HepG2 (cell line): Measurements from ENCODE around the gene CLEC4M. TPM values are rescaled to one million over a fixed set of nuclear protein-coding genes. Genes with fewer than 3 reads are reported as not detected.

Experiments
- ATAC-seq: fragments of 200-7000 bp; cut with Tn5 transposase; 3 replicates; pipeline ENCODE4 v1.9.1; 2020; ENCODE audit warnings: mild to moderate bottlenecking, moderate library complexity
- BruUV-seq: library from RNA; stranded (reverse); fragments of 400-500 nt; replicated peaks from 2 replicates; lab custom pipeline; 2021; lab: Mats Ljungman, UMichigan
- CTCF ChIA-PET: fragments of 300-600 bp; formaldehyde crosslinking; extraction: SDS; loops from one replicate; lab custom pipeline; 2021; ENCODE audit warnings: low total read pairs, inconsistent platforms, low intra/inter-chr PET ratio; lab: Yijun Ruan, JAX
- POLR2A ChIA-PET: fragments of 350-600 bp; sonication (Branson Sonifier 250); formaldehyde crosslinking; loops from one replicate; lab custom pipeline; 2020; ENCODE audit warnings: antibody characterized with exemption, inconsistent platforms; lab: Yijun Ruan, JAX
- DNase-seq: peaks from one replicate; pipeline ENCODE4 v3.0.0-alpha.2; 2015; ENCODE audit warnings: low spot score
- FAIRE-seq: peaks from 3 replicates; lab custom pipeline; 2011; peaks lifted over from hg19 to GRCh38; lab: Jason Lieb, UNC
- H2AFZ ChIP-seq: one replicate; pipeline ENCODE4 v1.6.1; 2011; ENCODE audit warnings: low read length, inconsistent platforms
- H3K27ac ChIP-seq: fragments of 300-600 bp; 3 replicates; pipeline ENCODE4 v1.8.0; 2011; ENCODE audit warnings: mixed run types, mild to moderate bottlenecking, mixed read lengths, low read length, inconsistent platforms; ENCODE audit not compliant: insufficient read depth; ENCODE audit errors: extremely low read length
- H3K27me3 ChIP-seq, 2 experiments: fragments of 200-600 bp in 1 of 2; 2 replicates in 1 of 2; 3 replicates in 1 of 2; pipeline versions ENCODE4 v1.6.0 to v1.8.0; 2011; ENCODE audit warnings: low read length in 2 of 2, mild to moderate bottlenecking in 2 of 2, moderate library complexity in 2 of 2, inconsistent platforms in 1 of 2; ENCODE audit not compliant: insufficient read depth in 2 of 2, control insufficient read depth in 1 of 2
- H3K36me3 ChIP-seq, 2 experiments: fragments of 200-600 bp in 1 of 2; replicated peaks in 1 of 2; 2 replicates in 1 of 2; 3 replicates in 1 of 2; pipeline versions ENCODE4 v1.5.1 to v1.8.0; 2011; ENCODE audit warnings: low read length in 2 of 2, inconsistent platforms in 1 of 2; ENCODE audit not compliant: insufficient read depth in 2 of 2, control insufficient read depth in 1 of 2
- H3K4me1 ChIP-seq: 2 replicates; pipeline ENCODE4 v1.5.1; 2012; ENCODE audit warnings: low read length, inconsistent platforms; ENCODE audit not compliant: insufficient read depth
- H3K4me2 ChIP-seq: 2 replicates; pipeline ENCODE4 v1.6.0; 2011; ENCODE audit warnings: low read depth, low read length, inconsistent platforms
- H3K4me3 ChIP-seq, 3 experiments: fragments of 200-600 bp in 1 of 3; sonication (generic), shearing (Covaris generic) in 1 of 3; replicated peaks in 1 of 3; 2 replicates each; pipeline ENCODE4 v1.5.1; 2011 to 2016; ENCODE audit warnings: low read length in 3 of 3, inconsistent platforms in 2 of 3, low read depth in 2 of 3, mild to moderate bottlenecking in 2 of 3, control low read depth in 1 of 3, mixed read lengths in 1 of 3; ENCODE audit not compliant: insufficient read depth in 1 of 3
- H3K79me2 ChIP-seq: one replicate; pipeline ENCODE4 v1.6.1; 2011; ENCODE audit warnings: low read length, inconsistent platforms; ENCODE audit not compliant: insufficient read depth
- H3K9ac ChIP-seq: 2 replicates; pipeline ENCODE4 v1.6.0; 2011; ENCODE audit warnings: mild to moderate bottlenecking, low read depth, low read length, inconsistent platforms; ENCODE audit not compliant: insufficient read depth
- H3K9me3 ChIP-seq: 2 replicates; pipeline ENCODE4 v1.5.1; 2012; ENCODE audit warnings: mild to moderate bottlenecking, low read length
- H4K20me1 ChIP-seq: 2 replicates; pipeline ENCODE4 v1.6.0; 2011; ENCODE audit warnings: inconsistent platforms, mild to moderate bottlenecking, low read length, moderate library complexity; ENCODE audit not compliant: insufficient read depth
- ARHGAP35 ChIP-seq: sonication (generic); formaldehyde crosslinking; IDR thresholded peaks from 2 replicates; pipeline ENCODE4 v1.9.0; 2022; ENCODE audit warnings: mild to moderate bottlenecking, inconsistent platforms, moderate library complexity, missing genetic modification reagents, borderline replicate concordance
- CEBPB ChIP-seq: IDR thresholded peaks from 2 replicates; pipeline ENCODE4 v1.6.1; 2011; ENCODE audit warnings: low read depth, low read length, improper control_type of control experiment, borderline replicate concordance
- CEBPG ChIP-seq: IDR thresholded peaks from 2 replicates; pipeline ENCODE4 v1.6.1; 2016
- ZGPAT ChIP-seq: IDR thresholded peaks from 2 replicates; pipeline ENCODE4 v1.6.1; 2016; ENCODE audit warnings: mild to moderate bottlenecking
- ZNF136 ChIP-seq: sonication (generic); formaldehyde crosslinking; IDR thresholded peaks from 2 replicates; pipeline ENCODE4 v1.8.1; 2022; ENCODE audit warnings: low read depth, mild to moderate bottlenecking, moderate library complexity, missing genetic modification reagents
- ZNF17 ChIP-seq: sonication (generic); formaldehyde crosslinking; IDR thresholded peaks from 2 replicates; pipeline ENCODE4 v1.5.0; 2020; ENCODE audit warnings: mild to moderate bottlenecking, missing genetic modification reagents
- ZNF547 ChIP-seq: sonication (generic); formaldehyde crosslinking; IDR thresholded peaks from 2 replicates; pipeline ENCODE4 v1.5.1; 2020; ENCODE audit warnings: mild to moderate bottlenecking, missing genetic modification reagents
- whole genome bisulfite sequencing: methylation state at CpG from one replicate; pipeline ENCODE4 v1.1.6; 2017; ENCODE audit warnings: low lambda C conversion rate; 5-methylcytosine and 5-hydroxymethylcytosine counted together
- in situ Hi-C: cut with HindIII; loops from 2 replicates; pipeline ENCODE4 v1.10.0; 2017; ENCODE audit warnings: low pct_unique_long_range_greater_than_20kb; ENCODE audit not compliant: extremely low pct_ligation_motif_present
- intact Hi-C: fragments of 100-400 bp; cut with micrococcal nuclease; formaldehyde crosslinking; loops from one replicate; pipeline ENCODE4 v1.10.0; 2022; ENCODE audit not compliant: unreplicated experiment
- polyA plus RNA-seq, 8 experiments: library from polyadenylated mRNA; depleted of rRNA in 3 of 8; stranded (reverse) in 7 of 8; unstranded in 1 of 8; fragments of >200 nt; fragmentation: Illumina TruSeq in 4 of 8; extraction: Trizol in 4 of 8; gene quantifications; 2 replicates each; pipeline versions ENCODE4 v1.2.1 to v1.2.3, GENCODE V29; 2011 to 2016; ENCODE audit warnings: low read depth in 4 of 8, missing spikeins in 1 of 8, mixed read lengths in 1 of 8; ENCODE audit not compliant: insufficient read depth in 1 of 8
- total RNA-seq, 5 experiments: library from RNA; depleted of rRNA; stranded (reverse); fragments of >200 nt; fragmentation: Illumina TruSeq; extraction: Trizol; gene quantifications; 2 replicates each; pipeline ENCODE4 v1.2.3, GENCODE V29; 2016; ENCODE audit warnings: low read depth in 1 of 5

The CLEC4M gene
- total and polyA plus RNA-seq, 2 of the 13 experiments (the other 11 are each of a cell fraction or from before 2014, with no cell fraction given), result not detected

- no peak for ATAC-seq
- H3K4me2 ChIP-seq, result no peak overlapping the region
Measured at GRCh38 chr19:7734220-7735203, 28.5 kb upstream of the CLEC4M start.

More at GRCh38 chr19:7734220-7735203, 28.5 kb upstream of the CLEC4M start:
- no peak overlapping the region for H3K9ac ChIP-seq
- in situ Hi-C loops (no loop called here), intact Hi-C loops (no loop called here)
- BruUV-seq, result no TSS peak
- no peaks in the 10 kb centered on the region for H3K79me2 ChIP-seq
- no peak overlapping the region for H3K4me3 ChIP-seq
- H3K36me3 ChIP-seq, result no peaks in the 10 kb centered on the region
- FAIRE-seq (no peak), DNase-seq (no peak)
- CTCF ChIA-PET, result no interaction called here
- H3K4me1 ChIP-seq, result 0 out of 2 replicates have a peak, but pooled peaks cover 4% of the 10 kb centered on the region
- POLR2A ChIA-PET, result no interaction called here
- WGBS, result 3% methylated on average over 11 of the region's 12 CpGs
- H3K27me3 ChIP-seq, result peaks cover 0 to 14% of the 10 kb centered on the region in 2 experiments; a peak in 2 of 5 replicates
- TF ChIP-seq ZNF547 (CRISPR knock-in tag) (no peak), ARHGAP35 (no peak), ZNF17 (CRISPR knock-in tag) (no peak), ZGPAT (CRISPR knock-in tag) (no peak), ZNF136 (CRISPR knock-in tag) (no peak), CEBPG (CRISPR knock-in tag) (peak; percentile 74), CEBPB (peak; percentile 91)
- H3K27ac ChIP-seq, result no peak overlapping the region
- H3K9me3 ChIP-seq, result no peaks in the 10 kb centered on the region
- no peak overlapping the region for H2AFZ ChIP-seq
- H4K20me1 ChIP-seq, result no peaks in the 10 kb centered on the region
